Astrocyte (in vitro differentiated cells and primary cell): ENCODE data around the gene CELF2. TPM values are rescaled to one million over a fixed set of nuclear protein-coding genes. Genes with fewer than 3 reads are reported as not detected.

ENCODE experiments used
- DNase-seq: peaks from one replicate; pipeline ENCODE4 v3.0.0-alpha.2; 2010; ENCODE audit warnings: low read depth
- FAIRE-seq: peaks from 2 replicates; lab custom pipeline; 2011; peaks lifted over from hg19 to GRCh38; lab: Jason Lieb, UNC
- H2AFZ ChIP-seq: 2 replicates; pipeline ENCODE4 v1.6.0; 2012; ENCODE audit warnings: low read depth, low read length, inconsistent platforms
- H3K27ac ChIP-seq: 2 replicates; pipeline ENCODE4 v1.5.1; 2011; ENCODE audit warnings: low read depth, low read length, inconsistent platforms
- H3K27me3 ChIP-seq: 2 replicates; pipeline ENCODE4 v1.6.0; 2011; ENCODE audit warnings: low read length, inconsistent platforms; ENCODE audit not compliant: insufficient read depth
- H3K36me3 ChIP-seq: 2 replicates; pipeline ENCODE4 v1.5.1; 2011; ENCODE audit warnings: low read length, inconsistent platforms; ENCODE audit not compliant: insufficient read depth
- H3K4me1 ChIP-seq: 2 replicates; pipeline ENCODE4 v1.5.1; 2011; ENCODE audit warnings: low read length, inconsistent platforms; ENCODE audit not compliant: insufficient read depth
- H3K4me2 ChIP-seq: 2 replicates; pipeline ENCODE4 v1.6.0; 2012; ENCODE audit warnings: low read length, inconsistent platforms
- H3K4me3 ChIP-seq: 2 replicates; pipeline ENCODE4 v1.5.1; 2011; ENCODE audit warnings: low read depth, mild to moderate bottlenecking, low read length, inconsistent platforms; ENCODE audit not compliant: insufficient read depth
- H3K79me2 ChIP-seq: 2 replicates; pipeline ENCODE4 v1.6.0; 2012; ENCODE audit warnings: mild to moderate bottlenecking, low read length, inconsistent platforms; ENCODE audit not compliant: insufficient read depth
- H3K9ac ChIP-seq: 2 replicates; pipeline ENCODE4 v1.6.0; 2012; ENCODE audit warnings: mild to moderate bottlenecking, low read length, inconsistent platforms
- H3K9me3 ChIP-seq: 2 replicates; pipeline ENCODE4 v1.5.1; 2012; ENCODE audit warnings: low read depth, mild to moderate bottlenecking, low read length, inconsistent platforms; ENCODE audit not compliant: insufficient read depth
- H4K20me1 ChIP-seq: 2 replicates; pipeline ENCODE4 v1.6.0; 2012; ENCODE audit warnings: low read length, inconsistent platforms; ENCODE audit not compliant: insufficient read depth
- H3K27ac Mint-ChIP-seq: one replicate; pipeline ENCODE4 v1.8.0; 2021; ENCODE audit warnings: mild to moderate bottlenecking, mixed read lengths; ENCODE audit not compliant: unreplicated experiment
- H3K27me3 Mint-ChIP-seq: one replicate; pipeline ENCODE4 v1.8.0; 2021; ENCODE audit warnings: low read depth, mixed read lengths; ENCODE audit not compliant: unreplicated experiment
- H3K36me3 Mint-ChIP-seq: one replicate; pipeline ENCODE4 v1.8.0; 2021; ENCODE audit warnings: low read depth, mixed read lengths; ENCODE audit not compliant: unreplicated experiment
- H3K4me1 Mint-ChIP-seq: one replicate; pipeline ENCODE4 v1.8.0; 2021; ENCODE audit warnings: low read depth, mixed read lengths; ENCODE audit not compliant: unreplicated experiment
- H3K4me3 Mint-ChIP-seq: one replicate; pipeline ENCODE4 v1.8.0; 2021; ENCODE audit warnings: mild to moderate bottlenecking, moderate library complexity, mixed read lengths; ENCODE audit not compliant: unreplicated experiment
- H3K9me3 Mint-ChIP-seq: one replicate; pipeline ENCODE4 v1.8.0; 2021; ENCODE audit warnings: mild to moderate bottlenecking, mixed read lengths; ENCODE audit not compliant: unreplicated experiment
- CTCF ChIP-seq: IDR thresholded peaks from 2 replicates; pipeline ENCODE4 v1.5.1; 2011; ENCODE audit warnings: low read depth, mild to moderate bottlenecking, inconsistent platforms, low read length, moderate library complexity; ENCODE audit not compliant: insufficient read depth
- EZH2 ChIP-seq: IDR thresholded peaks from 2 replicates; pipeline ENCODE4 v1.6.1; 2012; ENCODE audit warnings: mild to moderate bottlenecking, low read length, inconsistent platforms; ENCODE audit not compliant: insufficient read depth
- total RNA-seq: library from RNA; stranded (reverse); gene quantifications from 2 replicates; pipeline ENCODE4 v1.2.1, GENCODE V29; 2021

Gene CELF2
- total RNA-seq, 1 donor from 2014 or later: 76.1 TPM

DNA sequence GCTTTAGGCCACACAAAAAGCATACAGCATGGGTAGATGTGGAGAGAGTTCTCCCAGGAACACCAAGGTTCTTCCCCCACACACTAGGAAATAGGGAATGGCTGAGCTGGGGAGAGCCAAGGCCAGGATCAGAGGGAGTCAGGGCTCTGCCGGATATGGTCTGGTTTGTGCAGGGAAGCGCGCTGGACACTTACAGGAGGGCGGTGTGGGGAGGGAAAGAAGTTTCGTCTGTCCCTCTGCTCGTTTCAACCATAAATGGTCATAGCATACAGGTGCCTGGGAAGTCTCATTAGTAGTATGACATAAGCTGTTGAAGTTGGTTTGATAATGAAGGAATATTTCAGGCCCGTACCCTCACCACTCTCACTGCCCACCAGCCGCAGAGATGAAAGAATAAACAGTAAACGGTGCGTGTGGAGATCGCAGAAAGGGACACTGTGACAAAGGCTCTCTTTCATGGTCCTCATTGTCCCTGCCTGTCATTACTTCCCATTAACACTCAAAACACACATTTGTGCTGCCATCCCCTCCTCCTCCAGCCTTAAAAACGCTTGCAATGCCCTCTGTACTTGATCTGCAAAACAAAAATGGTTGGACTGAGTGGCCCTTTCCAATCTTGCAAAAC lies 207.2 kb downstream of the CELF2 start:
- Histone ChIP-seq H3K9ac (no peak overlapping the region), H3K4me1 (no peaks in the 10 kb centered on the region), H3K4me2 (no peak overlapping the region), H3K27me3 (no peaks in the 10 kb centered on the region), H3K9me3 (no peaks in the 10 kb centered on the region), H2AFZ (no peak overlapping the region), H4K20me1 (no peaks in the 10 kb centered on the region), H3K27ac (no peak overlapping the region), H3K4me3 (no peak overlapping the region), H3K36me3 (no peaks in the 10 kb centered on the region), H3K79me2 (no peaks in the 10 kb centered on the region)
- Mint-ChIP-seq H3K4me3 (no peak overlapping the region), H3K27me3 (no peaks in the 10 kb centered on the region), H3K36me3 (peaks cover 7% of the 10 kb centered on the region), H3K27ac (no peak overlapping the region), H3K4me1 (peaks cover 3% of the 10 kb centered on the region), H3K9me3 (no peaks in the 10 kb centered on the region)
- TF ChIP-seq EZH2: no peak
- no peak for TF ChIP-seq CTCF
- DNase-seq: no peak
- no peak for FAIRE-seq

GRCh38 chr10:11225935-11226334 lies 208.3 kb downstream of the CELF2 start:
- H3K4me1 Mint-ChIP-seq: peaks cover 3% of the 10 kb centered on the region
- H3K9me3 Mint-ChIP-seq: no peaks in the 10 kb centered on the region
- Histone ChIP-seq H3K27me3 (no peaks in the 10 kb centered on the region), H2AFZ (no peak overlapping the region), H3K9ac (no peak overlapping the region), H3K4me1 (no peaks in the 10 kb centered on the region), H3K4me2 (no peak overlapping the region), H3K4me3 (no peak overlapping the region), H3K79me2 (no peaks in the 10 kb centered on the region), H4K20me1 (no peaks in the 10 kb centered on the region), H3K9me3 (no peaks in the 10 kb centered on the region), H3K36me3 (no peaks in the 10 kb centered on the region), H3K27ac (no peak overlapping the region)
- peaks cover 9% of the 10 kb centered on the region for H3K36me3 Mint-ChIP-seq
- no peak overlapping the region for H3K27ac Mint-ChIP-seq
- TF ChIP-seq EZH2: no peak
- TF ChIP-seq CTCF: no peak
- H3K27me3 Mint-ChIP-seq: no peaks in the 10 kb centered on the region
- no peak for FAIRE-seq
- H3K4me3 Mint-ChIP-seq: no peak overlapping the region
- DNase-seq: no peak

DNA sequence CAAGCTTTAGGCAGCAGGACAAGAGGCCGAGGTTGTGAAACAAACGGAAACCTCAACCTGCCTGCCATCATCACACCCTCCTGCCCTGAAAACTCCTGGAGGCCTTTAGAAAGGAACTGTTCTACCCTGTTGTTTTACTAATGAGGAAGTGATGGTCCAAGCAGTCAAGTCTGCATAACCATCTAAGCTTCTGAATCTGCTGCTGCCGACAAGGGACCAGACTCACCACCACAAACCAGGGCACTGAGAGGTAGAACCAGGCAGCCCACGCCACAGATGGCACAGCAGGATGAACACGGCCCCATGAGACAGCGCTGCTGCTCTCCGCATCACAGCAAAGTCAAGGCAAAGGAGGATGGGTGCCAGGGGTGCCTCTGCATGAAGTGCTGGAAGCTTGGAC lies 209.4 kb downstream of the CELF2 start:
- H3K4me3 Mint-ChIP-seq: no peak overlapping the region
- no peak for DNase-seq
- no peaks in the 10 kb centered on the region for H3K4me1 ChIP-seq
- no peak overlapping the region for H3K4me3 ChIP-seq
- H3K36me3 ChIP-seq: no peaks in the 10 kb centered on the region
- H3K9me3 Mint-ChIP-seq: no peaks in the 10 kb centered on the region
- no peak overlapping the region for H2AFZ ChIP-seq
- H3K79me2 ChIP-seq: no peaks in the 10 kb centered on the region
- no peaks in the 10 kb centered on the region for H3K27me3 ChIP-seq
- H3K27ac Mint-ChIP-seq: no peak overlapping the region
- FAIRE-seq: no peak
- TF ChIP-seq EZH2 (no peak), CTCF (no peak)
- no peaks in the 10 kb centered on the region for H3K27me3 Mint-ChIP-seq
- H3K4me1 Mint-ChIP-seq: peaks cover 3% of the 10 kb centered on the region
- H3K4me2 ChIP-seq: no peak overlapping the region
- no peaks in the 10 kb centered on the region for H4K20me1 ChIP-seq
- H3K9ac ChIP-seq: no peak overlapping the region
- no peak overlapping the region for H3K27ac ChIP-seq
- H3K36me3 Mint-ChIP-seq: peaks cover 9% of the 10 kb centered on the region
- H3K9me3 ChIP-seq: no peaks in the 10 kb centered on the region
